GM11168 (cell line): ENCODE measurements around the gene METTL24.

Source experiments
- in situ Hi-C: fragments of 300-500 bp; cut with MboI; formaldehyde crosslinking; loops from one replicate; pipeline ENCODE4 v1.12.0; 2022; ENCODE audit warnings: low sequenced_read_pairs; ENCODE audit not compliant: unreplicated experiment

The METTL24 gene

DNA sequence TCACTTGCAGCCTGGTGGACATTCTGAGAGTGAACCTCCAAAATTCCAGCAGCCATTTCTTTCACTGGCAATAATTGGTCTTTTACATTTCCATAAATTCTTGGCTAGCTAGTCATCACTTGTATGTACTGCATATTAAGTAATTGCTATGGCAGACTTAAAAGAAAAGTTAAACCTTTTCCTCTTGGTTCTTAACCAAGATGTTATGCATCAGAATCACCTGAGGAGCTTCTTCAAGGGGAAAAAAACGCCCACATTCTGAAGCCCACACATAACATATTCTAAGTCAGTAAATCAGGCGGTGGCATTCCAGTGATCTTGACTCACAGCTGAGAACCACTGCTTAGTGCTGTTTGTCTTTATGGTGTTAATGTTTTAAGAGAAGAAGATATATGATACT, 140.9 kb downstream of the METTL24 start:
- in situ Hi-C loops: no loop called here

DNA sequence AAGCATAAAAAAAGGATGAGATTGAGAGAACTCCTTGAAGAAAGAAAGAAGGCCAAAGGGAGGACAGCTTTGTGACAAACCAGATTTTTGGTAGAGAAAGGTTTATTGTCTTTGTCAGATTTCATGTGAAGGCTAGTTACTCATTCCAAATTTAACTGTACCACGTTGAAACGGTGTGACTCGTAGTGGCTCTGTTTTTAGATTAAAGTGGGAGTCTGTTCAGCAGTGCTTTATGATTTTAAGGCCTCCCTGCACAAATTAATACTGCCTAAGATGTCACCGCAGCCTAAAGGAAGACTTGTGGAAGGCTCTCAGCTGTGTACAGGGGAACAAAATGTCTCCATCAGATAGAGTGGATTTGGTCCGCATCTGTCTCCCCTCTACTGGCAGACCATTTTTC, 142.0 kb downstream of the METTL24 start:
- in situ Hi-C loops: no loop called here

DNA sequence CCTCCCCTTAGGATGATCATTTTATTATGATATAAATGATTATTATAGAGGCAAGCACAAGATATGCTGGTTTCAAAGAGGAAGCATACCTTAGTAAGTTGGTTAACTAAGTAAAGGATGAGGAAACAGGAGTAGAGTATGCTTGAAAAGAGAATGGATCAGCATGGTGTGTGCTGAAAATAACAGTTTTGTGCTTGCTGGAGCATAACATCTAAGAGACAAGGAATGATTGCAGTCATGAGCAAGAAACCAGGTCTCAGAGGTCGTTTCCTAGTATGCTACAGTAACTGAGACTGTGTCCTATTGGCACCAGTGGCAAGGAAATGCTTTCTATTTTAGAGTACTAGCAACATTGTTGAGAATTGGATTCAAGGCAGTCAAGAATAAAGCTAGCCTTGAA, 143.8 kb downstream of the METTL24 start:
- in situ Hi-C loops: no loop called here

DNA sequence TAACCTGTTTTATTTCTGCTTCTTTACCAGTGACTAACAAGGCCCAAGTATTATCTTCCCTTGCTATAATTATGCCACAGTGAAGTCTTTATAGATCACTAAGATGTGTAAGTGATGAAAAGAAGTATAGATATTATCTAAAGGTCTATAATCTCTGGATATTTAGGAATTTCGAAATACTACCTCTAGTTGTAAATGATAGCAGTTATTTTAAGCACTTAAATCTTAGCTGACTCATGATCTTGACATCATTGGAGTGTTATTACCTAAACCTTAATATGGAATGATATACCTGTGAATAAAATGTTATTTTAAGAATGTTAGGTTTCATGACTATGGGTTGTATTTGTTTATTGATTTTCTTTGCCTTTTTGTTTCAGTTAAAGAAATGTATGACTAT, 146.4 kb downstream of the METTL24 start:
- in situ Hi-C loops: no loop called here

DNA sequence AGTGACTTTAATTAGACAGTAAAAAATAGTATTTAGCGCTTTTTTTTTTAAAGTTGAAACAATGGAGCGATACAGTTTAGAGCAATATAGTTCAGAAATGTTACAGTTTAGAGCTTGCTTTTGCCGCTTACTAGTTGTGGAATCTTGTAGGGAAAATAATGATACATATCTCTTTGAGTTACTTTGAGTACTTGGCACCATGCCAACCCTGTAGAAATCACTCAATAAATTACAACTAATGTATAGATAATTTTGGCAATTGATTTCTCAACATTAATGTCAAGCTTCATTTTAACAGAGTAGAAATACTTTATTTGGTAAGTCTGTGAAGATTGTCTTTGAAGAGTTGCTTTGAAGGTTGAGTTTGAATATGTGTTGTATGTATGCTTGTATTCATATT, 150.5 kb downstream of the METTL24 start:
- in situ Hi-C loops: no loop called here

DNA sequence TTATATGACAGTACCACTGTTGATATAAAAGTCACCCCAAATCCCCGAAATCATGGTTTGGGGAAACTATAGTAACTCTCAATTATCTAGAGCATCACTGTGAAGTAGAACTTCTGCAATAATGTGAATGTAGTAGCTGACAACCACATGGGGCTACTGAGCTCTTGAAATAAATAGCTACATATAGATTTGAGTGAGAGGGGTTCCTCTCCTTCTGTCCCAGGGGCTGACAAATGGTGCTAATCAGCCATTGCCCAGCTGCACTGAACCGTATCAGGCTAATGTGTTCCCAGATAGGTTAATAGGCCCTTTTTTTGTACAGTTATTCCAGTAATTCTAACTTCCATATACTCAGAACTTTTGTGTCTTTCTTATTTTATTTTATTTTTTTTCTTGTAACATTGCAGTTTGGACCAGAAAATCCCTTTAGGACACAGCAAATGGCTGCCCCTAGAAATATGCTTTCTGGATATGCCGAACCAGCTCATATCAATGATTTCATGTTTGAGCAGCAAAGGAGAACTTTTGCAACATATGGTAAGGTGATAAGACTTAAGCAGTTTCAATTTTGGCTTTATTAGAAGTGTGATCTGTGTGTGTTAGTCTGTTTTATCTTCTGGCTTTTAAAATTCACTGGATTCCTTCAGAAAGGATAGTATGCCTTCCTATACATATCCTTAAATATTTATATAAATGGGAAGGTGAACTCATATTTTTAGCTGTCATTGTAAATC, 156.8 kb downstream of the METTL24 start:
- in situ Hi-C loops: no loop called here

DNA sequence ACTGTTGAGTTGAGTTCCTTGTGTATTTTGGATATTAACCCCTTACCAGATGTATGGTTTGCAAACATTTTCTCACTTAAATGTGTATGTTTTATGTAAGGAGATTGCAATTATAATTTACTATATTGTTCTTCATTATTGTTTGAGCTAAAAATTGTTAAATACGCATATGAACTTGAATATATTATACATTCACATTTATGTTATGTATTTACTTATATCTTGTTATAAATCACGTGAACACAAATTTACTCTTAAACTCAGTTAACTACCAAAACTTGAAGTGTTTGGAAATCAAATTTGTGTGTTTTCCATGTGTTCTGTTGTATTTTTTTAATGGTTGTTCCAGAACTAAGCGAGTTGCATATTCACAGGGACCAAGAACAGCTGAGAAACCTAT, 159.6 kb downstream of the METTL24 start:
- in situ Hi-C loops: no loop called here

DNA sequence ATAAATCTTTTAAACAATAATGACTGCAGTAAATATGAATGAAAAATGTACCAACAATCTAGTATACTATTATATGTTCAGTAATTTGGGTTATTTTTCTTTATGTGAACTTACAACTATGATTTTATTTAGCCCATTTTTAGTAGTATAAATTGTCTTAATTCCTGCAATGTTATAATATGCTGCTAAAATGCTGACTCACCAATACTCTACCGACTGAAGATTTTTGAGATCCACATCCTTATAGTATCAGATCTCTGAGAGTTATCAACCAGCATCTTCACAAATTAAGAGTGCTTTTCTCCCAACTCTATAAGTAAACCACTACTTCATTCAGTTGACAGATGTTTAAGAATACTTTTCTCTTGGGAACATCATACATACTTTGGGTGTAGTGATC, 161.3 kb downstream of the METTL24 start:
- in situ Hi-C loops: no loop called here

DNA sequence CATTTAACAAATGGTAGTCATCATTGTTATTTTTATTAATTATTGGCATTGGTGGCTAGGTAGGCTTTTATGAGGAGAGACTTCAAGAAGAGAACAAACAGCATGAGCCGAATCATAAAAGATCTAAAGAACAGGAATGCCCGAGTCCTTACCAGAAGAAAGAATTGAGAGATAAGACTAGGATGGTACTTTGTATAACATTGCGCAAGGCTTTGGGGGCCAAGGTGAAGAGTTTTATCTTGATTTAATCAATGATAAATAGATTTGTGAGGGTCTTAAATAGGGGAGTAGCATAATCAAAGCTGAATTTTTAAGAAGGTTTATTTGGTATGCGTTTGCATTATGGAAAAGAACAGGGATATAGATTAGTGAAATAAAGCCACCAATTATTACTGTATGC, 162.5 kb downstream of the METTL24 start:
- in situ Hi-C loops: no loop called here
